GM23338 (cell line): Measurements from ENCODE around the gene SCGB3A1. TPM values are rescaled to one million over a fixed set of nuclear protein-coding genes. Genes with fewer than 3 reads are reported as not detected.

ENCODE experiments used
- ATAC-seq: fragments of 200-7000 bp; cut with Tn5 transposase; 3 replicates; pipeline ENCODE4 v1.9.1; 2020
- DNase-seq: peaks from one replicate; pipeline ENCODE4 v3.0.0-alpha.2; 2015; ENCODE audit warnings: low spot score
- H2AFZ ChIP-seq: fragments of 200-600 bp; sonication (generic); 2 replicates; pipeline ENCODE4 v1.8.0; 2016; ENCODE audit warnings: antibody characterized with exemption, mild to moderate bottlenecking, moderate library complexity
- H3F3A ChIP-seq: fragments of 200-600 bp; sonication (generic); replicated peaks from 2 replicates; pipeline ENCODE4 v1.8.0; 2017; ENCODE audit warnings: antibody characterized with exemption, mixed run types, low read depth
- H3K27ac ChIP-seq: fragments of 200-600 bp; sonication (generic); 2 replicates; pipeline ENCODE4 v1.6.1; 2016; ENCODE audit warnings: low read depth
- H3K27me3 ChIP-seq: fragments of 200-600 bp; sonication (generic); 2 replicates; pipeline ENCODE4 v1.8.0; 2016; ENCODE audit warnings: mild to moderate bottlenecking, mixed run types, moderate library complexity; ENCODE audit not compliant: insufficient read depth
- H3K36me3 ChIP-seq: fragments of 200-600 bp; sonication (generic); 2 replicates; pipeline ENCODE4 v1.8.0; 2016; ENCODE audit warnings: mild to moderate bottlenecking; ENCODE audit not compliant: insufficient read depth
- H3K4me1 ChIP-seq: fragments of 200-600 bp; sonication (generic); 2 replicates; pipeline ENCODE4 v1.8.0; 2016; ENCODE audit warnings: mild to moderate bottlenecking, moderate library complexity; ENCODE audit not compliant: insufficient read depth
- H3K4me2 ChIP-seq: fragments of 200-600 bp; sonication (generic); 2 replicates; pipeline ENCODE4 v1.7.1; 2017; ENCODE audit warnings: mixed run types
- H3K4me3 ChIP-seq: fragments of 200-600 bp; sonication (generic); 2 replicates; pipeline ENCODE4 v1.6.1; 2016; ENCODE audit warnings: mixed run types
- H3K79me2 ChIP-seq: fragments of 200-600 bp; sonication (generic); replicated peaks from 2 replicates; pipeline ENCODE4 v1.8.0; 2017; ENCODE audit warnings: mild to moderate bottlenecking; ENCODE audit not compliant: insufficient read depth
- H3K9me2 ChIP-seq: fragments of 200-600 bp; sonication (generic); 2 replicates; pipeline ENCODE4 v1.8.0; 2017; ENCODE audit not compliant: insufficient read depth
- H4K20me1 ChIP-seq: fragments of 200-600 bp; sonication (generic); replicated peaks from 2 replicates; pipeline ENCODE4 v1.8.0; 2017; ENCODE audit warnings: mild to moderate bottlenecking; ENCODE audit not compliant: insufficient read depth
- H3K27ac Mint-ChIP-seq: 2 replicates; pipeline ENCODE4 v1.8.0; 2020; ENCODE audit warnings: inconsistent platforms, mild to moderate bottlenecking, moderate library complexity, mixed read lengths
- H3K27me3 Mint-ChIP-seq: 3 replicates; pipeline ENCODE4 v1.8.0; 2022; ENCODE audit warnings: low read depth, mild to moderate bottlenecking, moderate library complexity, mixed read lengths, inconsistent platforms; ENCODE audit not compliant: insufficient read depth, poor library complexity
- H3K36me3 Mint-ChIP-seq: 3 replicates; pipeline ENCODE4 v1.8.0; 2021; ENCODE audit warnings: low read depth, mild to moderate bottlenecking, inconsistent platforms, moderate library complexity, mixed read lengths
- H3K4me1 Mint-ChIP-seq: 3 replicates; pipeline ENCODE4 v1.8.0; 2020; ENCODE audit warnings: mild to moderate bottlenecking, inconsistent platforms, mixed read lengths
- H3K4me3 Mint-ChIP-seq: 3 replicates; pipeline ENCODE4 v1.8.0; 2021; ENCODE audit warnings: moderate library complexity, mild to moderate bottlenecking, inconsistent platforms, mixed read lengths
- H3K9me3 Mint-ChIP-seq: 3 replicates; pipeline ENCODE4 v1.8.0; 2020; ENCODE audit warnings: moderate library complexity, mild to moderate bottlenecking, inconsistent platforms, mixed read lengths
- CREB1 ChIP-seq: fragments of 250-450 bp; sonication (Bioruptor Pico); IDR thresholded peaks from 2 replicates; pipeline ENCODE4 v1.5.0; 2020; ENCODE audit warnings: low read depth, mild to moderate bottlenecking, moderate library complexity
- CTCF ChIP-seq, 2 experiments: fragments of 200-600 bp in 1 of 2; sonication (generic) in 1 of 2; conservative IDR thresholded peaks; 2 replicates each; pipeline versions ENCODE4 v1.5.1 to v1.6.1; 2016 to 2017; ENCODE audit warnings: antibody characterized with exemption in 2 of 2, low read depth in 2 of 2, mild to moderate bottlenecking in 2 of 2, moderate library complexity in 1 of 2
- EZH2 ChIP-seq: fragments of 200-600 bp; sonication (generic); IDR thresholded peaks from one replicate; pipeline ENCODE4 v1.8.0; 2017; ENCODE audit warnings: antibody characterized with exemption, mild to moderate bottlenecking, low read depth; ENCODE audit not compliant: unreplicated experiment
- EZH2phosphoT487 ChIP-seq: fragments of 200-600 bp; sonication (generic); IDR thresholded peaks from one replicate; pipeline ENCODE4 v1.8.1; 2018; ENCODE audit warnings: antibody characterized with exemption; ENCODE audit not compliant: unreplicated experiment
- JUNB ChIP-seq: IDR thresholded peaks from one replicate; pipeline ENCODE4 v1.6.1; 2016; ENCODE audit warnings: antibody characterized with exemption; ENCODE audit not compliant: unreplicated experiment
- REST ChIP-seq: IDR thresholded peaks from one replicate; pipeline ENCODE4 v1.6.1; 2018; ENCODE audit warnings: antibody characterized with exemption; ENCODE audit not compliant: unreplicated experiment
- STAT1 ChIP-seq: IDR thresholded peaks from one replicate; pipeline ENCODE4 v1.6.1; 2016; ENCODE audit warnings: antibody characterized with exemption; ENCODE audit not compliant: unreplicated experiment
- ZNF114 ChIP-seq: fragments of 250-450 bp; sonication (Bioruptor Pico); IDR thresholded peaks from 2 replicates; pipeline ENCODE4 v1.5.0; 2020; ENCODE audit warnings: mild to moderate bottlenecking, moderate library complexity
- ZNF331 ChIP-seq: fragments of 250-450 bp; sonication (Bioruptor Pico); IDR thresholded peaks from 2 replicates; pipeline ENCODE4 v1.5.0; 2020; ENCODE audit warnings: low read depth, mild to moderate bottlenecking, moderate library complexity
- polyA plus RNA-seq: library from polyadenylated mRNA; unstranded; fragments of >200 nt; fragmentation: Nextera tagmentation; extraction: Ambion mirVana; gene quantifications from 2 replicates; pipeline ENCODE4 v1.2.1, GENCODE V29; 2016
- total RNA-seq: library from RNA; depleted of rRNA; stranded (reverse); fragments of >200 nt; shearing (Covaris generic); gene quantifications from 2 replicates; pipeline ENCODE4 v1.2.3, GENCODE V29; 2014

Gene SCGB3A1
- total and polyA plus RNA-seq, 2 experiments from 2014 or later, result not detected

- DNase-seq (no peak), ATAC-seq (no peak)
- no peak overlapping the region for H2AFZ ChIP-seq
These were observed 13.0 kb upstream of the SCGB3A1 start for GRCh38 chr5:180604271-180604670.

GRCh38 chr5:180603076-180603594 lies 11.8 kb upstream of the SCGB3A1 start:
- no peak overlapping the region for H3K4me3 ChIP-seq
- Mint-ChIP-seq H3K36me3 (no peaks in the 10 kb centered on the region; the same call in 2 of the 3 replicates), H3K4me1 (peaks cover 5% of the 10 kb centered on the region; the same call in 1 of the 3 replicates), H3K9me3 (no peaks in the 10 kb centered on the region), H3K27me3 (peaks cover 17% of the 10 kb centered on the region), H3K27ac (no peak overlapping the region), H3K4me3 (no peak overlapping the region)
- H2AFZ ChIP-seq, result no peak overlapping the region
- no peak for DNase-seq
- no peaks in the 10 kb centered on the region for H3K9me2 ChIP-seq
- H3K4me2 ChIP-seq, result no peak overlapping the region
- ATAC-seq, result no peak
- no peaks in the 10 kb centered on the region for H3K4me1 ChIP-seq
- no peaks in the 10 kb centered on the region for H3K79me2 ChIP-seq
- H3K27ac ChIP-seq, result no peak overlapping the region
- H3F3A ChIP-seq, result no peaks in the 10 kb centered on the region
- H3K27me3 ChIP-seq, result no peaks in the 10 kb centered on the region
- H4K20me1 ChIP-seq, result no peaks in the 10 kb centered on the region
- no peaks in the 10 kb centered on the region for H3K36me3 ChIP-seq
- TF ChIP-seq EZH2phosphoT487, result no peak
- no peak for TF ChIP-seq ZNF114 (CRISPR knock-in tag)
- no peak for TF ChIP-seq REST
- no peak for TF ChIP-seq CREB1 (CRISPR knock-in tag)
- TF ChIP-seq CTCF (conservative IDR thresholded peaks at IDR 0.05; ENCODE audit: low read depth in 2 of 2), result no peak
- no peak for TF ChIP-seq EZH2
- TF ChIP-seq JUNB, result no peak
- no peak for TF ChIP-seq ZNF331 (CRISPR knock-in tag)
- TF ChIP-seq STAT1, result no peak

More at GRCh38 chr5:180604271-180604670, 13.0 kb upstream of the SCGB3A1 start:
- H3K36me3 ChIP-seq, result no peaks in the 10 kb centered on the region
- no peak overlapping the region for H3K4me3 ChIP-seq
- no peak overlapping the region for H3K4me2 ChIP-seq
- no peaks in the 10 kb centered on the region for H4K20me1 ChIP-seq
- no peaks in the 10 kb centered on the region for H3K4me1 ChIP-seq
- H3K4me1 Mint-ChIP-seq, result peaks cover 7% of the 10 kb centered on the region; the same call in 1 of the 3 replicates
- H3F3A ChIP-seq, result no peaks in the 10 kb centered on the region
- H3K27ac ChIP-seq, result no peak overlapping the region
- H3K27me3 Mint-ChIP-seq, result peaks cover 15% of the 10 kb centered on the region
- H3K27ac Mint-ChIP-seq, result no peak overlapping the region
- H3K9me3 Mint-ChIP-seq, result no peaks in the 10 kb centered on the region
- no peaks in the 10 kb centered on the region; the same call in 2 of the 3 replicates for H3K36me3 Mint-ChIP-seq
- H3K4me3 Mint-ChIP-seq, result no peak overlapping the region
- TF ChIP-seq CREB1 (CRISPR knock-in tag) (no peak), REST (no peak), JUNB (no peak)
- H3K79me2 ChIP-seq, result no peaks in the 10 kb centered on the region
- no peaks in the 10 kb centered on the region for H3K9me2 ChIP-seq
- no peaks in the 10 kb centered on the region for H3K27me3 ChIP-seq
